ENCODE measurements around the gene ZNF813. TPM values are rescaled to one million over a fixed set of nuclear protein-coding genes. Genes with fewer than 3 reads are reported as not detected.
"Not testable (repeated sequence)": the region's sequence is repeated elsewhere in the genome, so short reads cannot be mapped to it uniquely, and the experiment has no call there.

ZNF813 gene
- total RNA-seq, 1 experiment from 2014 or later = 9.6 TPM

DNA sequence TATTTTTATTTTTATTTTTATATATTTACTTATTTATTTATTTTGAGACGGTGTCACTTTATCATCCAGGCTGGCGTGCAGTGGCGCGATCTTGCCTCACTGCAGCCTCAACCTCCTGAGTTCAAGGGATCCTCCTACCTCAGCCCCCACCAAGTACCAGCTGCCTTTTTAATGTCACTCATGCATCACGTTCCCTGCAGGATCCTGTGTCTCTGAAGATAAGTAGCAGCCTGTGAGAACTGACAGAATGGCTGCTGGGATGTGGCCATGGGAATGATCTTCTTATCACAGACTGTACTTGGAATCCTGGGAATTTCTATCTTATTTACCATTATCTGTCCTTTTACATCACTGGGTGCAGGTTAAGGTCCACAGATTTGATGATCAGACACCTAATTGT, 45.0 kb upstream of the ZNF813 start:
- intact Hi-C loops (cut with micrococcal nuclease; ENCODE audit: unreplicated experiment) = no loop called here
- CTCF ChIA-PET = no interaction called here
- no peak overlapping the region for H3K4me3 ChIP-seq (ENCODE audit: low read depth in 2 of 2, low read length in 2 of 2)
- in situ Hi-C loops (cut with HindIII; ENCODE audit: low pct_unique_long_range_greater_than_20kb, low sequenced_read_pairs) = no loop called here
- no peaks in the 10 kb centered on the region for H3K36me3 ChIP-seq (ENCODE audit: control insufficient read depth, insufficient read depth, low read length)
- TF ChIP-seq TCF7L2 (IDR thresholded peaks at IDR 0.05; ENCODE audit: low read depth, low read length) = no peak
- no peak for TF ChIP-seq SIN3A (IDR thresholded peaks at IDR 0.05; ENCODE audit: borderline replicate concordance, insufficient read depth, low read depth, low read length)
- TF ChIP-seq CTCF (IDR thresholded peaks at IDR 0.05) = no peak
- TF ChIP-seq POLR2AphosphoS5 (IDR thresholded peaks at IDR 0.05; ENCODE audit: low read depth, low read length) = no peak
- no peak for TF ChIP-seq REST (IDR thresholded peaks at IDR 0.05; ENCODE audit: insufficient read depth in 1 of 2, low read depth in 2 of 2, low read length in 1 of 2)
- DNase-seq (ENCODE audit: low read depth, low spot score) (no peak), ATAC-seq (no peak)
- BruUV-seq (replicated peaks) = no TSS peak
- POLR2A ChIA-PET = no interaction called here
- no peaks in the 10 kb centered on the region for H3K4me1 ChIP-seq (ENCODE audit: control insufficient read depth, insufficient read depth, low read length)
- no peak overlapping the region for H3K27ac ChIP-seq (ENCODE audit: low read length)
- no peaks in the 10 kb centered on the region for H3K27me3 ChIP-seq (ENCODE audit: control insufficient read depth, insufficient read depth, low read length)
- no peaks in the 10 kb centered on the region for H3K9me3 ChIP-seq (ENCODE audit: control insufficient read depth, insufficient read depth, low read depth, low read length)

DNA sequence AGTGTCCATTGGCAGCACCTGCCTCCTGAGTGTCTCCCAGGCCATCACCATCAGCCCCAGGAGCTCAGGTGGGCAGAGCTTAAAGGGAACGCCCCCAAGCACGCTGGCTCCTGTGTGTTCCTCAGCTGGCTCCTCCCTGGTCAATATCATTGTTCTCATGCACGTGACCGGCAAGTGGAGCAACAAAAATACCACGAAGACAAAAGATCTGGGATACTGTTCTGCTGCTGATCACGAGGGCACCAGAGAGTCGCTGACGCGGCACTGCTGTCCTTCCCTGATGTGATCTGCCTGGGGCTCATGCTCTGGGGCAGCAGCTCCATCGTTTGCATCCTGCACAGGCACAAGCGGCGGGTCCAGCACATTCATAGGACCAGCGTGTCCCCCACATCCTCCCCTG, 44.5 kb upstream of the ZNF813 start:
- H3K9me3 ChIP-seq (ENCODE audit: control insufficient read depth, insufficient read depth, low read depth, low read length); H3K4me1 ChIP-seq (ENCODE audit: control insufficient read depth, insufficient read depth, low read length); in situ Hi-C loops (cut with HindIII; ENCODE audit: low pct_unique_long_range_greater_than_20kb, low sequenced_read_pairs); H3K27me3 ChIP-seq (ENCODE audit: control insufficient read depth, insufficient read depth, low read length); intact Hi-C loops (cut with micrococcal nuclease; ENCODE audit: unreplicated experiment); BruUV-seq (replicated peaks); H3K36me3 ChIP-seq (ENCODE audit: control insufficient read depth, insufficient read depth, low read length); CTCF ChIA-PET; DNase-seq (ENCODE audit: low read depth, low spot score); POLR2A ChIA-PET; H3K27ac ChIP-seq (ENCODE audit: low read length): not testable (repeated sequence)
- peak overlapping the region in 1 of 2 experiments; percentile 19; a peak in 1 of 4 replicates for H3K4me3 ChIP-seq (ENCODE audit: low read depth in 2 of 2, low read length in 2 of 2)
- peak; percentile 69 for ATAC-seq

- H3K36me3 ChIP-seq (ENCODE audit: control insufficient read depth, insufficient read depth, low read length); BruUV-seq (replicated peaks); intact Hi-C loops (cut with micrococcal nuclease; ENCODE audit: unreplicated experiment); POLR2A ChIA-PET; in situ Hi-C loops (cut with HindIII; ENCODE audit: low pct_unique_long_range_greater_than_20kb, low sequenced_read_pairs); H3K4me1 ChIP-seq (ENCODE audit: control insufficient read depth, insufficient read depth, low read length); H3K27me3 ChIP-seq (ENCODE audit: control insufficient read depth, insufficient read depth, low read length); H3K9me3 ChIP-seq (ENCODE audit: control insufficient read depth, insufficient read depth, low read depth, low read length); H3K4me3 ChIP-seq (ENCODE audit: low read depth in 2 of 2, low read length in 2 of 2); CTCF ChIA-PET; H3K27ac ChIP-seq (ENCODE audit: low read length); DNase-seq (ENCODE audit: low read depth, low spot score): not testable (repeated sequence)
- ATAC-seq = peak; percentile 84
Measured at GRCh38 chr19:53423680-53424079, 43.9 kb upstream of the ZNF813 start.

Data from Panc1 (cell line).